Panc1 (cell line): ENCODE measurements around the gene MUC15. TPM values are rescaled to one million over a fixed set of nuclear protein-coding genes. Genes with fewer than 3 reads are reported as not detected.

Experiments used
- ATAC-seq: fragments of 200-7000 bp; cut with Tn5 transposase; 2 replicates; pipeline ENCODE4 v1.9.1; 2020; ENCODE audit warnings: mild to moderate bottlenecking, moderate library complexity
- Bru-seq: library from RNA; stranded (reverse); fragments of 400-500 nt; gene quantifications from one replicate; lab custom pipeline; 2021; lab: Mats Ljungman, UMichigan
- BruChase-seq, 2 experiments: library from RNA; stranded (reverse); fragments of 400-500 nt; gene quantifications; one replicate each; lab custom pipeline; 2021; lab: Mats Ljungman, UMichigan
- BruUV-seq: library from RNA; stranded (reverse); fragments of 400-500 nt; replicated peaks from 2 replicates; lab custom pipeline; 2021; lab: Mats Ljungman, UMichigan
- CTCF ChIA-PET: fragments of 300-600 bp; sonication (Branson Sonifier 250); formaldehyde crosslinking; loops from one replicate; lab custom pipeline; 2022; ENCODE audit warnings: antibody characterized with exemption; lab: Charles Lee
- POLR2A ChIA-PET: fragments of 300-600 bp; sonication (Branson Sonifier 250); formaldehyde crosslinking; loops from one replicate; lab custom pipeline; 2022; ENCODE audit warnings: antibody characterized with exemption; lab: Charles Lee
- DNase-seq: peaks from one replicate; pipeline ENCODE4 v3.0.0-alpha.2; 2010; ENCODE audit warnings: low read depth, low spot score
- H3K27ac ChIP-seq: 2 replicates; pipeline ENCODE4 v1.5.1; 2011; ENCODE audit warnings: mild to moderate bottlenecking, low read length, inconsistent platforms
- H3K27me3 ChIP-seq: fragments of 200-500 bp; sonication (Bioruptor generic); 2 replicates; pipeline ENCODE4 v1.6.0; 2014; ENCODE audit warnings: low read length, inconsistent platforms; ENCODE audit not compliant: control insufficient read depth, insufficient read depth
- H3K36me3 ChIP-seq: fragments of 200-500 bp; sonication (Bioruptor generic); 2 replicates; pipeline ENCODE4 v1.5.1; 2014; ENCODE audit warnings: inconsistent platforms, mild to moderate bottlenecking, low read length, moderate library complexity; ENCODE audit not compliant: control insufficient read depth, insufficient read depth
- H3K4me1 ChIP-seq: 2 replicates; pipeline ENCODE4 v1.5.1; 2011; ENCODE audit warnings: inconsistent platforms, mild to moderate bottlenecking, low read length, moderate library complexity; ENCODE audit not compliant: control insufficient read depth, insufficient read depth
- H3K4me3 ChIP-seq, 2 experiments: 2 replicates each; pipeline ENCODE4 v1.5.1; 2011 to 2012; ENCODE audit warnings: low read depth in 2 of 2, low read length in 2 of 2, mild to moderate bottlenecking in 2 of 2, inconsistent platforms in 1 of 2, moderate library complexity in 1 of 2
- H3K9me3 ChIP-seq: fragments of 200-500 bp; sonication (Bioruptor generic); 2 replicates; pipeline ENCODE4 v1.5.1; 2014; ENCODE audit warnings: low read depth, mild to moderate bottlenecking, inconsistent platforms, low read length, moderate library complexity; ENCODE audit not compliant: control insufficient read depth, insufficient read depth
- CTCF ChIP-seq: fragments of 450-650 bp; IDR thresholded peaks from 2 replicates; pipeline ENCODE4 v1.5.1; 2017; ENCODE audit warnings: mild to moderate bottlenecking
- POLR2AphosphoS5 ChIP-seq: IDR thresholded peaks from 2 replicates; pipeline ENCODE4 v1.6.1; 2012; ENCODE audit warnings: mild to moderate bottlenecking, low read depth, low read length, moderate library complexity
- REST ChIP-seq, 2 experiments: IDR thresholded peaks; 2 replicates each; pipeline ENCODE4 v1.6.1; 2011 to 2012; ENCODE audit warnings: low read depth in 2 of 2, control low read depth in 1 of 2, low read length in 1 of 2, mild to moderate bottlenecking in 1 of 2, moderate library complexity in 1 of 2; ENCODE audit not compliant: insufficient read depth in 1 of 2
- SIN3A ChIP-seq: IDR thresholded peaks from 2 replicates; pipeline ENCODE4 v1.6.1; 2012; ENCODE audit warnings: low read depth, mild to moderate bottlenecking, low read length, moderate library complexity, borderline replicate concordance; ENCODE audit not compliant: insufficient read depth
- TCF7L2 ChIP-seq: IDR thresholded peaks from 2 replicates; pipeline ENCODE4 v1.6.1; 2011; ENCODE audit warnings: mild to moderate bottlenecking, low read depth, low read length, inconsistent platforms
- in situ Hi-C: cut with HindIII; loops from 2 replicates; pipeline ENCODE4 v1.10.0; 2016; ENCODE audit warnings: low sequenced_read_pairs, low pct_unique_long_range_greater_than_20kb
- intact Hi-C: fragments of 100-400 bp; cut with micrococcal nuclease; formaldehyde crosslinking; loops from one replicate; pipeline ENCODE4 v1.10.0; 2022; ENCODE audit not compliant: unreplicated experiment
- long read RNA-seq: library from polyadenylated mRNA; unstranded; transcript quantifications from one replicate; pipeline ENCODE4 v2.0.0, GENCODE V29; 2021; ENCODE audit not compliant: unreplicated experiment
- polyA plus RNA-seq: library from polyadenylated mRNA; unstranded; fragments of >200 nt; gene quantifications from one replicate; pipeline ENCODE4 v1.2.1, GENCODE V29; 2012; ENCODE audit warnings: missing spikeins; ENCODE audit not compliant: insufficient read length
- total RNA-seq: library from RNA; stranded (reverse); gene quantifications from one replicate; pipeline ENCODE4 v1.2.1, GENCODE V29; 2021; ENCODE audit not compliant: unreplicated experiment

The MUC15 gene
- total RNA-seq (not detected), Bru-seq, nascent RNA (percentile 10 among the genes with signal in this experiment), BruChase-seq, experiment 1, labeled RNA remaining after a 2-hour chase (not detected), BruChase-seq, experiment 2, labeled RNA remaining after a 6-hour chase (percentile 7 among the genes with signal in this experiment)
- not detected for polyA plus RNA-seq
- long read RNA-seq: 0 reads

DNA sequence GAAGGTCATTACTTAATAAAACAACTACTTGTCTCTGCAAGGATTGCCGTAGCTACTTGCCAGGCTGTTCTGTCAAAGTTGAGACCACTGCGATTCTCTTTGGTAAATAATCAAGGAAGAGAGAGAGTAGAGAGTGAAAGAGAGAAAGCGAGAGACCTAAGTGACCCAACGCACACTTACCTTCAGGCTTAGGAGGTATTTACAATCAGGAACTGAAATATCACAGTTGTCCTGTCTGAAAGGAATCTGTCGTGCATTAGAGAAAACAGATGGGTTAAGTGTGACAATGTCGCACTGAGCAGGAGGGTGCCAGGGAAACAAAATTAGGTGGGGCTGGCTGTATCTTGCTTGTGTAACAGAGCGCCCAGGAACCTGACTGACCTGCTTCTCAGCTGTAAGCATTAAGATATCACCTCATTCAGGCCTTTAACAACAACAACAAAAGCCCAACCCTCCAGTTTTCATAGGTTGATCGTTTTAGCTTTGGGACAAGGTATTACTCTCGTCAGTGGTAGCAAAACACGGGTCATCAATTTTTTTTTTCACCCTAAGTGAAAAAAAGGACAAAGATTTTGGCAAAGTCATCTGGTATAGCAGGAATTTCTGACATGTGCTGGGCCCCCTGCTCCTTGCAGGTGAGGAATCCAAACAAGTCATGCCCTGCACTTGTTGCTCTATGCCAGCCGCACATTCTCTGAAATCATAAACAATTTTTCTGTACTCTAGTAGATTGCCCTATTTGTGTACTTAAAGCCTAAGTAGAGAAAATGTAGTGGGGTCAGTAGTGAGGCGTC is at the start of gene MUC15:
Gene MUC15, minus strand, starts transcription at position 403 of the 794 bp plus-strand sequence. CDS start 5,169 bp downstream, outside the sequence.
- intact Hi-C loops: no loop called here
- Histone ChIP-seq H3K36me3 (no peaks in the 10 kb centered on the region), H3K27ac (no peak within 1 kb of the TSS), H3K27me3 (no peaks in the 10 kb centered on the region; the same call in 1 of the 2 replicates), H3K9me3 (no peaks in the 10 kb centered on the region), H3K4me1 (no peaks in the 10 kb centered on the region), H3K4me3 (no peak within 1 kb of the TSS)
- DNase-seq (no peak), ATAC-seq (no peak)
- BruUV-seq: no TSS peak
- in situ Hi-C loops: no loop called here
- TF ChIP-seq SIN3A (no peak), REST (IDR thresholded peaks at IDR 0.05; ENCODE audit: insufficient read depth in 1 of 2, low read depth in 2 of 2, low read length in 1 of 2) (no peak), POLR2AphosphoS5 (no peak), CTCF (no peak), TCF7L2 (no peak)
- ChIA-PET CTCF (no interaction called here), POLR2A (no interaction called here)

DNA sequence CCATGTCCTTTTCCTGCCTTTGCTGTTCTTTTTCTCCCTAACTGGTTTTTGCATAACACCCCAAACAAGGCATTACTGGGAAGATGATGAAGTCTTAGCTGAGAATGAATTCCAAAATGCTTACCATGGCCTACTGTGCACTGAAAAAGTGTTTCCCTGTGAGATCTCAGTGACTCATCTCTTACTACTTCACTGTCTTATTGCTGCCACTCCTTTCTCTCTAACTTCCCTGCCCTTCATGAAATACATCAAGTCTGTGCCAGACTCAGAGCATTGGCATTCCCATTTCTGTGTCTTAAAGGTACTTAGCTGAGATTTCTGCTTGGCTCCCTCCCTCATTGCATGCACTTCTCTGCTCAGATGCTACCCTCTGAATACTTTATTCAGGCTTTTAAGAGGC is 49.1 kb upstream of the MUC15 start:
- DNase-seq (no peak), ATAC-seq (no peak)
- no peak overlapping the region for H3K27ac ChIP-seq
- no peaks in the 10 kb centered on the region for H3K9me3 ChIP-seq
- intact Hi-C loops (no loop called here), in situ Hi-C loops (no loop called here)
- H3K4me3 ChIP-seq: no peak overlapping the region
- no TSS peak for BruUV-seq
- ChIA-PET CTCF (no interaction called here), POLR2A (no interaction called here)
- H3K36me3 ChIP-seq: no peaks in the 10 kb centered on the region
- TF ChIP-seq SIN3A (no peak), TCF7L2 (no peak), CTCF (no peak), POLR2AphosphoS5 (no peak), REST (IDR thresholded peaks at IDR 0.05; ENCODE audit: insufficient read depth in 1 of 2, low read depth in 2 of 2, low read length in 1 of 2) (no peak)
- H3K27me3 ChIP-seq: no peaks in the 10 kb centered on the region
- no peaks in the 10 kb centered on the region for H3K4me1 ChIP-seq
